ENCODE results near the gene RPL19.

Gene RPL19

DNA sequence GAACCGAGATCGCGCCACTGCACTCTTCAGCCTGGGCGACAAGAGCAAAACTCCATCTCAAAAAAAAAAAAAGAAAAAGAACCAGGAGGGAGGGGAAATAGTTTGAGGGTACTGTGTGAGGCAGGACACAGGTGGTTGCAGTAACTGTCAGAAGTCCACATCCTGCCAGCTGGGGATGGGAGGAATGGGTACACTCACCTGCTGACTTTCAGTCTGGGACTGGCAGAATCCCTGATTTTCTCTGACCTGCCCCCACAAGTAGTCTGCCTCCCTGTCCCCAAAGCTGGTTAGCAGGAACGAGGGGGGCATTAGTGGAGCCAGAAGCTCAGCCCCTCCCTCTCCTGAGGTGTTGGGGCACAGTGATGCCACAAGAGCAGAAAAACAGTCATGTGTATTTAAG, 27.0 kb upstream of the RPL19 start:
- no peak for DNase-seq (ENCODE audit: low read depth in 2 of 2)

- no peak for DNase-seq (ENCODE audit: low read depth in 2 of 2)
Measured at GRCh38 chr17:39173526-39174274, 26.4 kb upstream of the RPL19 start.

DNA sequence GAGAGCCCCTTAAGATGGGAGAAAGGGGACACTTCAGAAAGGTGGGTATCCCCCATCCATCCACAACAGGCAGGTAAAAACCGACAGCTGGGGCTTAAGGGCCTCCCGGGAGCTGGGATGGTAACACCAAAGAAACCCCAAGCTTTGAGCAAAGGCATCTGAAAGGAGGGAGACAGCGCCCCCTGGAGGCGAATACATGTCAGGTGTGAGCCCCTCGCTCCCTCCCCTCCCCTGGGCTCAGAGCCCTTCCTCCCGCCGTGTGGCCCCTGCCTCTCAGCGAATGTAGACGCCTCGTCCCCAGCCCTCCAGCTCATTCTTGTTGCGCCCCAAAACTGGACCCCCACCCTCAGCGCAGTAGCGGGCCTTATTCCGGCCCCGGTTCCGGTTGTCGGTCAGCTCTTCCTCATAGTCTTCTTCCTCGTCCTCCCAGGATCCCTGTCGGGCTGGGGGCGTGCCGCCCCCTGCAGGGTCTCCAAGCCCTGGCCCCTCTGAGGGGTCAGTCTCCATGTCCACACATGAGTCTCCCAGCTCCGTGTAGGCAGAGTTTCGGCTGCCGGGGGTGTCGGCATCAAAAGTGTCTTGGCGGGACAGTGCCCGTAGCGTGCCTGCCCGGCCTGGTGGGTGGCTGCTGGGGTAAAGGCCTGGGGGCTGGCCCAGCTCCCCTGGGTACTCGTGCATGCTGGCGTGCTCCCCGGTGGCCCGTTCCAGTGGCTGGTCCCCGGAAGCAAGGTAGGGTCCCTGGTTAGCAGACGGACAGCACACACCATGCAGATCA, 25.0 kb upstream of the RPL19 start:
- DNase-seq (ENCODE audit: low read depth in 2 of 2), result peak; percentile 64 to 72

DNA sequence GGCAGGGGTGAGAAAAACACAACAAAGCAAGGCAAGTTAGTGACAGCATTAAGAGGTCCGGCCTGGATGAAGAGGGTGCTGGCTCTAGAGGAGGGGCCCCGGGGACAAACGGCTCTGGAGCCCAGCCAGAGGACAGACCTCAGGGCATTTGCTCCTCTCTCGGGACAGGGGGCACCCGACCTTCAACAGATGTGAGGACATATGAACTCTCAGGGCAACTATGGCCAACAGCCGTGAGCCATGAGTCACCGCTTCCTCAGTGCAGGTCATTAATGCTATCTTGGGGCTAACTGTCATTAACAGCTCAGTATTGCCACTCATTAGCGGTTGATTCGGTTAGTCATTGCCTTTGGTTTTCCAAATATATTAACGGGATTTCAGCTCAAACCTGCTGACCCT, 24.4 kb upstream of the RPL19 start:
- no peak for DNase-seq (ENCODE audit: low read depth in 2 of 2)

- no peak for DNase-seq (ENCODE audit: low read depth in 2 of 2)
Measured at GRCh38 chr17:39177256-39177655, 22.8 kb upstream of the RPL19 start.

DNA sequence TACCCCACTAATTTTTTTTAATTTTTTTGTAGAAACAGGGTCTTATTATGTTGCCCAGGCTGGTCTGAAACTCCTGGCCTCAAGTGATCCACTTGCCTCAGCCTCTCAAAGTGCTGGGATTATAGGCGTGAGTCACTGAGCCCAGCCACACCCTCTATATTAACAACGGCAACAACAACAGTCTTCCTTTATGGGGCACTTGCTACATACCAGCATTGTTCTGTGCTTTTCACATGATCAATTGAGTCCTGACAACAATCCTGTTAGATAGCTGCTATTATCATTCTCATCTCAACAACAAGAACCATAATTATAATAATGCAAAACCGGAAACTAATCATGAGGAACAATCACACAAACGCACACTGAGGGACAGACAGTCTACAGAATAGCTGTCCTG, 21.5 kb upstream of the RPL19 start:
- DNase-seq (ENCODE audit: low read depth in 2 of 2), result no peak

DNA sequence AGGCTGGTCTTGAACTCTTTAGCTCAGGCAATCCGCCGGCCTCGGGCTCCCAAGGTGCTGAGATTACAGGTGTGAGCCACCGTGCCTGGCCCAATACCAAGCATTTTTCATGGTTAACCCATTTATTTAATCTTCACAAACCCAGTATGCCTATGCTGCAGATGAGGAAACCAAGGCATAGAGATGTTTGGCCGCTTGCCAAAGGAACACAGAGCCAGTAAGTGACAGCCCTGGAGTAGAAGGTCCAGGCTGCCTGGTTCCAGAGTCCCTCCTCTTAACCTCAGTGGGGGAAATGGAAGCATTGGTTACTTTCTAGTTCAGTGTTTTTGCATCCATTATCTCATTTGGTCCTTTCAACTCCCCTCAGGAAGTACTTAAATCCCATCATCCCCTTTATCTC, 18.8 kb upstream of the RPL19 start:
- DNase-seq (ENCODE audit: low read depth in 2 of 2), result no peak

DNA sequence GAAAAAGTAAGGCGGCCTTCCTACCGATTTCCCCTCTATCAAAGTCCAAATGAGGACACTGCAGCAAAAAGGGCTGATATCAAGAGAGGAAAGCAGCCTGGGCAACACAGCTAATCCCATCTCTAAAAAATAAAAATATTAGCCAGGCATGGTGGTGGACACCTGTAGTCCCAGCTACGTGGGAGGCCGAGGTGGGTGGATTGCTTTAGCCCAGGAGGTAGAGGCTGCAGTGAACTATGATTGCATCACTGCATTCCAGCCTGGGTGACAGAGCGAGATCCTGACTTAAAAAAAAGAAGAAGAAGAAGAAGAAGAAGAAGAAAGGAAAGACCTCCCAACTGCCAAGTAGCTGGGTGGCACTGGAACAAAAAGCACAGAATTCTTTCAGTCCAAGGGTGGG, 17.0 kb upstream of the RPL19 start:
- no peak for DNase-seq (ENCODE audit: low read depth in 2 of 2)

GRCh38 chr17:39183720-39184119, 16.4 kb upstream of the RPL19 start:
- DNase-seq (ENCODE audit: low read depth in 2 of 2), result no peak

- DNase-seq (ENCODE audit: low read depth in 2 of 2), result no peak
Measured at GRCh38 chr17:39186481-39187002, 13.5 kb upstream of the RPL19 start.

GRCh38 chr17:39187152-39187830, 12.8 kb upstream of the RPL19 start:
- DNase-seq (ENCODE audit: low read depth in 2 of 2), result no peak

GRCh38 chr17:39191750-39192510, 8.2 kb upstream of the RPL19 start:
- DNase-seq (ENCODE audit: low read depth in 2 of 2), result no peak

GRCh38 chr17:39192901-39193300, 7.2 kb upstream of the RPL19 start:
- no peak for DNase-seq (ENCODE audit: low read depth in 2 of 2)

- DNase-seq (ENCODE audit: low read depth in 2 of 2), result no peak
Measured at GRCh38 chr17:39193346-39193745, 6.7 kb upstream of the RPL19 start.

DNA sequence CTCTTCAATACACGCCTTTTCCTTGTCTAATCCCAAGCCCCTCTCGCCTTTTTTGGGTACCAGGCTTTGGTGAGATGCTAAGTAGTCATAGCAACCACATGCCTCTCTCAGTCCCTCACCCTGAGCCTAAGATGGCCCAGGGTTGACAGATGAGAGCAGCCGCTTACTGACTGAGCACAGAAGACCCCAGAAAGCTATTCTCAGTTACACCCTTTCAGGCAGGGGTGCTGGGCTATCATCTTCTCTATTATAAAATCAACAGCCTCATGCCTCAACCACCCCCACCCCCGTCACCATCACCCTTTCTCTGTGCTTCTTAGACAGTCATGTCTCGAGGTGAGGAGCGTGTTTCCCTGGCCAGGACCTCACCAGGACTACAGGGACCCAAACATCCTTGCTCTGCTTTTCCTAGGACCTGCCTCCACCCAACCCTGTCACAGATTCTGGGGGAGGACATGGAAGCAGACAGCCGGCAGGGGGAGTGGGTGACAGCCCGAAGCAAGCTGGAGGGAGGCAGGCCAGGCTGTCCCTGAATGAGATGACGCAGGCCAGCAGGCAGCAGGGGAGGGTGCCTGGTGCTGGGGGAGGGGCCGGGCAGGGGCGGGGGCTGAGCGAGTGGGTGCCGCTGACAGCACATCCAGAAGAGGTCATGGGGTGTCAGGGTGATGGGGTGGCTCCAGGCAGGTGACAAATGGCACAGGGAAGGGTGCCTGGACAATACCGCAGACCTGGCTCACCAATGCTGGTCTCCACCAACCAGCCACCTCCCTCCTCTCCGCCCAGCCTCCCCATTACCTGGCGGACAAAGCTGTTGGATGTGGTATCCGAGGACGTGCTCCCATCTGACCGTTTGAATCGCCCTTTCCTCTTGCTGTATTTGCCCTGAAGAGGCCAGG, 5.7 kb upstream of the RPL19 start:
- no peak for DNase-seq (ENCODE audit: low read depth in 2 of 2)

DNA sequence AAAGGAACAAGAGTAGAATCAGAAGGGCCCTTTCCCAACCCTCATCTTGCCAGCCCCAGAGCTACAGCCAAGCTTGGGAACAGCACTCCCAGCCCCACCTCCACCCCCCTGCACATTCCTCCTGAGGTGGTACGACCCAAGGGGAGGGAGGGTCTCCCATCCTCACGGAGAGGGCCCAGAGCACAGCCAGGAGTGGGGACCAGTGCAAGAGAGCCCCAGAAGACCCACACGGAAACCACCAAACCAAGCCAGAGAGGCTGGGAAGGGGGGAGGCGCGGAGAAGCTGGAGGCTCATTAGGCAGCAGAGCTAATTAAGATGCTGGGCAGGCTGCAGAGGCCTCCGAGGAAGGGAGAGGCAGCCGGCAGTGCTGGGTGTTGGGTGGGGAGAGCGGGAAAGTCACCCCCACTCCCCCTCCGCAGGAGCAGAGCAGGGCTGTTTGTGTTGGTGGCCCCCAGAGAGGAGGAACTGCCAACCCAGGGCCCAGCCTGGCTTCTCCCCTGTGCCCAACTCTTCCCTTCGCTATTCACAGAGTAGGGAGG, 5.0 kb upstream of the RPL19 start:
- no peak for DNase-seq (ENCODE audit: low read depth in 2 of 2)

- DNase-seq (ENCODE audit: low read depth in 2 of 2), result no peak
Measured at GRCh38 chr17:39195568-39196160, 4.4 kb upstream of the RPL19 start.

DNA sequence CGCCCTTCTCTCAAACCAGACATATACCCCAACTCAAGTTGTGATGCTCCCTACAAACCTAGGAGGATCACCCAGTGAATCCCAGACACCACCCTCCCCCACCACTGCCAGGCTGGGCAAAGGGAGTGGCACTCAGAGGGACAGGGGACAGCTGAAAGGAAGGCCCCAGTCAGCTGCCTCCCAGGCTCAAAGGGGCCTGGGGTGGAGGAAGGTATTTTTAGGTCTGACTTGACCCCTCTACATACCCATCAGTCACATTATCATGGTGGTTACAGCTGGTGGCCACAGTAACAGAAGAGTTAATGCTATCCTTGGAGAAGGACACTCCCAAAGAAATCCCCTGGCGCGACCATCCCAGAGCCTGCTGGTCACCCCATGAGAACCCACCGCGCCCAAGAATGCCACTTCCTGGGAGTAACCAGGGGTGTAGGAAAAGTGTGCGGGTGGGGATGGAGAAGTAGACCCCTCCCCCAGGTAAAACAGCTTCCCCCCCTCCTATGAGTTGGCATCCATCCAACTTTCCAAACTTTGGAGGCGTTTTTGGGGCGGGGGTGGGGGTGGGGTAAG, 3.8 kb upstream of the RPL19 start:
- no peak for DNase-seq (ENCODE audit: low read depth in 2 of 2)

GRCh38 chr17:39196808-39197291, 3.2 kb upstream of the RPL19 start:
- DNase-seq (ENCODE audit: low read depth in 2 of 2), result no peak

Measured in stimulated activated CD4-positive, alpha-beta T cell treated with anti-CD3 and anti-CD28 coated beads, Interleukin-4, amount 100 ng/mL, for 48 hours (primary cell).